HG03066 (cell line): ENCODE measurements around the gene PUM1.

Experiments used
- ATAC-seq: cut with Tn5 transposase; IDR thresholded peaks from one replicate; pipeline ENCODE4 v1.9.1; 2021; ENCODE audit warnings: low read depth; ENCODE audit not compliant: unreplicated experiment

The PUM1 gene

DNA sequence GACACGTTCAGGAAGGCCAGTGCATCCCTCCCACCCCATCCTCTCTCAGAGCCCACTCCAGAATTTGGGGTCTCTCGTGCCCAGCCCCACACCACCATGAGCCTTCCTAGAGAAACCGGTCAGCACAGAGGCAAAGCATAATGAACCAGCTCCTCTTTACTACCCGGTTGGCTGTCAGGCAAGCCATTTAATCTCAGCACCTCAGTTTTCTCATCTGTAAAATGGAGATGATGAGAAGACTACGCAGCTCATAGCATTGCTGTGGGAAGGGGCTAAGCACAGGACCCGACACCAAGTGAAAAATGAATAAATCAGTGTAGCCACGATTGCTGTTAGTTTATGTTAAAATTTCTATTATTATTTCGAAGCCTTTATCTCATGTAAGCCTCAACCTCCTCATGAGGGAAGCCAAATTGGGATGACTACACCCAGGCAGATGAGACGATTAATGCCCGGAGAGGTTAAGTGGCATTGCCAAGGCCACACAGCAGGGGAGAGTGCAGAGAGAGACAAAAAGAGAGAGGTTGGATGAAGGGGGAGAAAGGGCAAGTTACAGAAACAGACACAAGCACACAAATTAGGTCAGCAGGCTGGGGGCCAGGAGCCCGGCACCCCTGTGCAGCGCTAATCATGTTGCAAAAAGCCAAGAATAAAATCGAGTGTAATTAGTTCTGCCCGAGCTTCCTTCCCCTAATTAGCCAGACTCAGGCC, 182.7 kb downstream of the PUM1 start:
- no peak for ATAC-seq
